ENCODE results near the gene TSHZ2.

Gene TSHZ2

GRCh38 chr20:53480913-53481312 lies 508.8 kb downstream of the TSHZ2 start:
- no peak for TF ChIP-seq CTCF (conservative IDR thresholded peaks at IDR 0.05; ENCODE audit: low read length)

GRCh38 chr20:53487461-53488200 lies 515.5 kb downstream of the TSHZ2 start:
- no peak for DNase-seq (ENCODE audit: low read depth)
- no peak overlapping the region for H3K4me3 ChIP-seq (ENCODE audit: low read length)
- TF ChIP-seq CTCF (conservative IDR thresholded peaks at IDR 0.05; ENCODE audit: low read length) = no peak

More at GRCh38 chr20:53480913-53481312, 508.8 kb downstream of the TSHZ2 start:
- no peak overlapping the region for H3K4me3 ChIP-seq (ENCODE audit: low read length)
- no peak for DNase-seq (ENCODE audit: low read depth)

GRCh38 chr20:53488775-53489272 lies 516.7 kb downstream of the TSHZ2 start:
- DNase-seq (ENCODE audit: low read depth) = no peak
- no peak for TF ChIP-seq CTCF (conservative IDR thresholded peaks at IDR 0.05; ENCODE audit: low read length)
- H3K4me3 ChIP-seq (ENCODE audit: low read length) = no peak overlapping the region

GRCh38 chr20:53489528-53489927 lies 517.4 kb downstream of the TSHZ2 start:
- H3K4me3 ChIP-seq (ENCODE audit: low read length) = no peak overlapping the region
- no peak for DNase-seq (ENCODE audit: low read depth)
- TF ChIP-seq CTCF (conservative IDR thresholded peaks at IDR 0.05; ENCODE audit: low read length) = no peak

- DNase-seq (ENCODE audit: low read depth) = no peak
- no peak overlapping the region for H3K4me3 ChIP-seq (ENCODE audit: low read length)
- no peak for TF ChIP-seq CTCF (conservative IDR thresholded peaks at IDR 0.05; ENCODE audit: low read length)
Measured at GRCh38 chr20:53490620-53491019, 518.5 kb downstream of the TSHZ2 start.

GRCh38 chr20:53491462-53491861 lies 519.3 kb downstream of the TSHZ2 start:
- no peak for TF ChIP-seq CTCF (conservative IDR thresholded peaks at IDR 0.05; ENCODE audit: low read length)
- DNase-seq (ENCODE audit: low read depth) = no peak
- H3K4me3 ChIP-seq (ENCODE audit: low read length) = no peak overlapping the region

GRCh38 chr20:53492212-53492611 lies 520.1 kb downstream of the TSHZ2 start:
- H3K4me3 ChIP-seq (ENCODE audit: low read length) = no peak overlapping the region
- peak; percentile 20 for DNase-seq (ENCODE audit: low read depth)
- no peak for TF ChIP-seq CTCF (conservative IDR thresholded peaks at IDR 0.05; ENCODE audit: low read length)
